Rectal smooth muscle tissue (tissue), 1 donor: Measurements from ENCODE around the gene COLEC11.

Experiments used
- H3K27ac ChIP-seq: one replicate; pipeline ENCODE4 v1.7.0; 2013; ENCODE audit warnings: low read depth, low read length, inconsistent platforms
- H3K27me3 ChIP-seq: one replicate; pipeline ENCODE4 v1.7.0; 2013; ENCODE audit warnings: low read length; ENCODE audit not compliant: control insufficient read depth, insufficient read depth
- H3K36me3 ChIP-seq: one replicate; pipeline ENCODE4 v1.7.0; 2013; ENCODE audit warnings: low read length; ENCODE audit not compliant: control insufficient read depth, insufficient read depth
- H3K4me1 ChIP-seq: one replicate; pipeline ENCODE4 v1.7.0; 2013; ENCODE audit warnings: low read length; ENCODE audit not compliant: control insufficient read depth, insufficient read depth
- H3K4me3 ChIP-seq: one replicate; pipeline ENCODE4 v1.7.0; 2013; ENCODE audit warnings: low read length
- H3K9ac ChIP-seq: one replicate; pipeline ENCODE4 v1.7.0; 2013; ENCODE audit warnings: low read length

The COLEC11 gene

DNA sequence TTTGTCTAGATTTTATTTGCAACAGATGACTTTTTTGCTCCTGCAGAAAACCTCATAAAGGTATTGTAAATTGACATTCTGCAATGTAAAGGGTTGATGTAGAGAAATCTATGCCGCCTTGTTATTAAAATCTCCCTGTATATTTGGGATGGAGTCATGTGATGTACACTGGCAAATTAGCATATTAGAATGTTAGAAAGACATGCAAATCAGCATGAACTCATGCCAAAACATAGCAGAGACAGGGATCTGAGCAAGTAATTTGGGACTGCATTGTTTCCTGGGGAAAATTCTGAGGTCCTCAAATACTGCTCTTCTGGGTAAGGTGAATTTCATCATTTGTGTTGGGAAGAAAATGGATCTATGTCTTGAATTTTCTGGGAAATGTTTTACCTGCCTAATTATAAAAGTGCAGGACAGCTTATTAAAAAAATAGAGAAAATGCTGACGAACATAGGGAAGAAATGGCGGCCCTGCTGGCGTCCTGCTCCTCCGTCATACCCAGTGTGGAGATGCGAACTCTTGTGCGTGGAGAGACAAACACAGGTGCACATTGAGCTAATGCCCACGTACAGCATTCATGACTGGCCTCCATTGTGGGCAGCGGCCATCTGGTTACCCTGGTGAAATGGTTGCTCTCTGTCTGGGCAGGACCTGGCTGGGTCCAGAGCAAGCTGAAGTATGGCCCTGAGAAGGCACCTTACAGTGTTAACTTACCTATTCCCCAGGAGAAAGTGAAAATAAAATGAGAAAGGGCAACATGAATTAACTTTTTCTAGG is 79.3 kb downstream of the COLEC11 start:
- Histone ChIP-seq H3K4me3 (no peak overlapping the region), H3K27ac (no peak overlapping the region), H3K36me3 (no peaks in the 10 kb centered on the region), H3K4me1 (no peaks in the 10 kb centered on the region), H3K9ac (no peak overlapping the region), H3K27me3 (no peaks in the 10 kb centered on the region)

GRCh38 chr2:3675687-3676086 is 80.8 kb downstream of the COLEC11 start:
- Histone ChIP-seq H3K36me3 (no peaks in the 10 kb centered on the region), H3K27ac (no peak overlapping the region), H3K9ac (no peak overlapping the region), H3K4me3 (no peak overlapping the region), H3K27me3 (no peaks in the 10 kb centered on the region), H3K4me1 (no peaks in the 10 kb centered on the region)

DNA sequence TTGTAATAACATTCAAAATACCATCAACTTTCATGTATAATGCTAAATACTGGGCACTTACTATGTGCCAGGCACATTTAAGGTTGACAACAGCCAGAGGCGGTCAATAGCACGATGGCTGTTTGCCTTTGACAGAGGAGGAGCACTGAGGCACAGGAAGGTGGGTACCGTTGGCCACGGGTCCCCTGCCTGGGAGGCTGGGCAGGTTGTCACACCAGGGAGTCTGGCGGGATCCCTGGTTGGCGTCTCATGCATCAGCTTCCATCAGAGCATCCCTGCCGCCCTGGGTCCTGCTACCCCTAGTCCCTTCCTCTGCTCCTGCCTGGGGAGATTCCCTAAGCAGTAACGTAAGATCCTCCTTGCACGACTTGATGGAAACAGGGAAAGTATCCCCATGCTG is 82.5 kb downstream of the COLEC11 start:
- no peaks in the 10 kb centered on the region for H3K27me3 ChIP-seq
- H3K36me3 ChIP-seq: no peaks in the 10 kb centered on the region
- no peak overlapping the region for H3K9ac ChIP-seq
- no peak overlapping the region for H3K4me3 ChIP-seq
- H3K4me1 ChIP-seq: no peaks in the 10 kb centered on the region
- no peak overlapping the region for H3K27ac ChIP-seq

DNA sequence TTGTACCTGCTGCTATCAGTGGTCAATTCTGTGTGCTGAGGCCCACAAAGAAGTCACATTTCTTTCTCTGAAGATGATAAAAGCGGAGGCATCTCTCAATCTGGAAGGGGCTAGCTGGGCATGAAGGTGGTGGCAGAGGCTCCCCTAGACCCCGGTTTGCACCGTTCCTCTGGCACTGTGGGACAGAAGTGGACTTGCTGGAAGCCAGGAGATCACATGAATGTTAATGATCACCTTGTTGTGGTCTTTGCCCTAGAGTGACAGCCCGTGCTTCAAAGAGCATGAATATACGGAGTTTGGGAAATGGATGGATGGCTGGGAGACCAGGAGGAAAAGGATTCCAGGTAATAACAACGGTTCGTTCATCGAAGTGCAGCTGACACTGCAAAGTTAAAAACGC is 83.3 kb downstream of the COLEC11 start:
- H3K27me3 ChIP-seq: no peaks in the 10 kb centered on the region
- no peaks in the 10 kb centered on the region for H3K36me3 ChIP-seq
- no peaks in the 10 kb centered on the region for H3K4me1 ChIP-seq
- no peak overlapping the region for H3K4me3 ChIP-seq
- no peak overlapping the region for H3K9ac ChIP-seq
- H3K27ac ChIP-seq: no peak overlapping the region

DNA sequence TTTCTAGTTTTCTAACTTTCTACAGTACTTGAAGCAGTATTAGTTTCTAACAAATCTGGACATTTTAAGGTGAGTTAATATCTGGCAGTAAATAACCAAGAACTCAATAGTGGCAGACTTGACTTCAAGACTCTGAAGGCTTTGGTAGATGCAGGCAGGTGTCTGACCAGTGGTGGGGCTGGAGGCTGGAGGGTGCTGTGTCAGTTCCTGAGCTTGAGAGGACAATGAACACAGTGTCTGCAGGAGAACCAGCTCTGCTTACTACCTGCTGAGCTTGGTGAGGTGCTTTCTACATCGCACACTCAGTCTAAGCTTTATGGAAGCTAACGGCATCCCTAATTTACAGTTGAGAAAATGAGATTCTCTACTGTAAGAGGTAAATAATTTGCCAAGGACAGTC is 84.3 kb downstream of the COLEC11 start:
- no peak overlapping the region for H3K9ac ChIP-seq
- no peak overlapping the region for H3K4me3 ChIP-seq
- no peak overlapping the region for H3K27ac ChIP-seq
- no peaks in the 10 kb centered on the region for H3K36me3 ChIP-seq
- H3K27me3 ChIP-seq: no peaks in the 10 kb centered on the region
- no peaks in the 10 kb centered on the region for H3K4me1 ChIP-seq

DNA sequence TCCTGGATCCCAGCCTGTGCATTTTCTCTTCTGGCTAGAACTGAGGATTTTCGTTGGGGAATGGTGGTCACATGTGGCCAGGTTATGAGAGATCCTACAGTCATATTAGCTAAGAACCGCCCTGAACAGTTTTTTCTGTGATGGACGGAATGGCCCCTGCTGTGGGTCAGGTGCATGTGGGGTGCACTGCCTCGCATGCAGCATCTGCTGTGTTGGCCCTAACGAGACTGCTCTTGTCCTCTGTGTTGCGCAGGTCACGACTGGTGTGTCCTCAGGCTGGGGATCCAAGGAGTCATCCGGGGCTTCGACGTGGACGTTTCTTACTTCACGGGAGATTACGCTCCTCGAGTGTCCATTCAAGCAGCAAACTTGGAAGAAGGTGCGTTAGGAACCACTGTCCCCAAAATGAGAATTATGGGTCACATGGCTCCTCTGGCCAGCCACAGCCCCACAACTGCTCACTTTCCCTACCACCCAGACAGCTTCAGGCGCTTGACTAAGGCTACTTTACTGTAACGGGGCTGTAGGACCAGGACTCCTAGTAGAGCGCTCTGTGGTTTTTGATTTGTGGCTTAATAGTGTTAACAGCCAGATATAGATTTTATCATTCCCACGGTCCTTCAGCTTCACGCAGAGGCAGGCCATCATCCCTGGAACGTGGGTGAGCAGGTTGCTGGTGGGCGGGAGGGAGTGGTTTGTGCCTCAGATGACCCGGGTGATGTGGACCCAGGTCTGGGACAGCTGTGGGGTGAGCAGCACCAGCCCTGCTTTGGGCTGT is 84.9 kb downstream of the COLEC11 start:
- Histone ChIP-seq H3K27ac (no peak overlapping the region), H3K9ac (no peak overlapping the region), H3K4me3 (no peak overlapping the region), H3K27me3 (no peaks in the 10 kb centered on the region), H3K4me1 (no peaks in the 10 kb centered on the region), H3K36me3 (no peaks in the 10 kb centered on the region)

DNA sequence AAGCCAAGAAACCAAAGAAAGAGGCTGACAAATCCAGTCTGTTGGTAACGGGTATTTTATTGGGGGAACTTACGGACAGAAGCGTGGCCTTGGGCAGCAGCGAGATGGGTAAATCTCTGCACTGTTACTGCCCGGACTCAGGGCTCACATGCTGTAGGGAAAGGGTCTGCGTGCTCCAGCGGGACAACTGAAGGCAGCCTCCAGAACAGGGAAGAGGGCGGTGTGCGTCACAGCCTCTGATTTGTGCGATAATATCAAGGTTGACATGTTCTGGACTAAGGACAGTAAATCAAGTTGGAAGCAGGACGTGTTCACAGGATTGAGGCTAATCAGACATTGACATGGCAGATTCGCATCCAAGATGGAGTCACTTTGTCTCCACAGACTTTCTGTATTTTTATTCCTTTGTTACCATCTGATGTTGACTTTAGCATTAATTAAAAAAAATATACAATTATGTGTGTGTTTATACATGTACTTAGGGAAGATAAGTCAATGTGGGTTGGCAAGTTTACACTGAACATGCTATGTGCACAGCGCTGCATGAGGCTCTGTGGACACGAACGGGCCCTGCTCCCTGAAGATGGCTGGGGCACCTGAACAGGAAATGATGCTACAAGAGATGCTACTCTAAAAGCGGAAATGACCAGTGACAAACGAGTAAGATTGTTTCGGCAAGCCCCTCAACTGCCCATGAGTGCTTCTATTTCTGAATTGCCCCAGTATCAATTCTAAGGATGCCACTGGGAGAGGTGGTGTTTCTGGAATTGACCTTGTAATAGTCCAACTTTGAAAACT is 85.8 kb downstream of the COLEC11 start:
- Histone ChIP-seq H3K36me3 (no peaks in the 10 kb centered on the region), H3K4me3 (no peak overlapping the region), H3K27ac (no peak overlapping the region), H3K9ac (no peak overlapping the region), H3K4me1 (no peaks in the 10 kb centered on the region), H3K27me3 (no peaks in the 10 kb centered on the region)

GRCh38 chr2:3681625-3682024 is 86.7 kb downstream of the COLEC11 start:
- no peaks in the 10 kb centered on the region for H3K36me3 ChIP-seq
- no peaks in the 10 kb centered on the region for H3K27me3 ChIP-seq
- no peaks in the 10 kb centered on the region for H3K4me1 ChIP-seq
- H3K27ac ChIP-seq: no peak overlapping the region
- H3K9ac ChIP-seq: no peak overlapping the region
- no peak overlapping the region for H3K4me3 ChIP-seq

DNA sequence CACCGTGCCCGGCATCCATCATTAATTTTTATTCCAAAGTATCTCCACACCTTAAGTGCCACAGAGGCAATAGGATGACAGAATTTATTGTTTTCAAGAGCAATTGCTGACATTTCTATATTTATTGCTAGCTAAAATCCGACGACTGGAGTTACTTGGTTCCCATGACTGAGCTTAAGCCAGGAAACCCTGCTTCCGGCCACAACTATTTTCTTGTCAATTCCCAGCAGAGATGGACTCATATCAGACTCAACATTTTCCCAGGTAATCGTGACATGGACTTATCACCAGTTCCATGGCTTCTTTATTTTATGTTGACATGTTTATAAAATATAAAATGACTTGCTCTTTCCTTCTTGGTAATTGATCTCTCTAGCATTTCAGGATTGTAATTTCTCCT is 87.9 kb downstream of the COLEC11 start:
- H3K4me1 ChIP-seq: no peaks in the 10 kb centered on the region
- H3K27ac ChIP-seq: no peak overlapping the region
- H3K9ac ChIP-seq: no peak overlapping the region
- H3K4me3 ChIP-seq: no peak overlapping the region
- H3K36me3 ChIP-seq: no peaks in the 10 kb centered on the region
- no peaks in the 10 kb centered on the region for H3K27me3 ChIP-seq

- no peak overlapping the region for H3K27ac ChIP-seq
- H3K36me3 ChIP-seq: no peaks in the 10 kb centered on the region
Observed at GRCh38 chr2:3683748-3684454, 89.0 kb downstream of the COLEC11 start.

DNA sequence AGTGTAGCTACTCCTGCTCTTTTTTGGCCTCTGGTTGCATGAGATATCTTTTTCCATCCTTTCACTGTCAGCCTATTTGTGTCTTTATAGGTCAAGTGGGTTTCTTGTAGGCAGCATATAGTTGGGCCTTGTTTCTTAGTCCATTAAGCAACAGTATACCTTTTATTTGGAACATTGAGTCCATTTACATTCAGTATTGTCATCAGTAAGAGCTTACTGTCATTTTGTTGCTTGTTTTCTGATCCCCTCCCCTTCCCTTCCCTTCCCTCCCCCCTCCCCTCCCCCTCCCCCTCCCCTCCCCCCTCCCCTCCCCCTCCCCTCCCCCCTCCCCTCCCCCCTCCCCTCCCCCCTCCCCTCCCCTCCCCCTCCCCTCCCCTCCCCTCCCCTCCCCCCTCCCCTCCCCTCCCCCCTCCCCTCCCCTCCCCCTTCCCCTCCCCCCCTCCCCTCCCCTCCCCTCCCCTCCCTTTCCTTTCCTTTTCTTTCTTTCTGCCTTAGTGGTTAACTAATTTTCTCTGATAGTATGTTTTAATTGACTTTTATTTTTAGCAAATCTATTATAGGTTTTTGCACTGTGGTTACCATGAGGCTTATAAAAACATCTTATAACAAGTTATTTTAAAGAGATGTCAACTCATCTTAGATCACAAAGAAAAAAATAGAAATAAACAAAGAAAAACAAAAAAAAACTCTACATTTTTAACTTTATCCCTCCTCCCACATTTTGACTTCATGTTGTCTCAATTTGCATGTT is 95.3 kb downstream of the COLEC11 start:
- Histone ChIP-seq H3K27ac (no peak overlapping the region), H3K36me3 (no peaks in the 10 kb centered on the region), H3K27me3 (no peaks in the 10 kb centered on the region), H3K4me1 (no peaks in the 10 kb centered on the region), H3K4me3 (no peak overlapping the region), H3K9ac (no peak overlapping the region)

More at GRCh38 chr2:3683748-3684454, 89.0 kb downstream of the COLEC11 start:
- Histone ChIP-seq H3K9ac (no peak overlapping the region), H3K4me3 (no peak overlapping the region), H3K4me1 (no peaks in the 10 kb centered on the region), H3K27me3 (no peaks in the 10 kb centered on the region)
